NCI-H187 (cell line): Measurements from ENCODE around the gene KLHL30.
"Not testable (repeated sequence)": the region's sequence is repeated elsewhere in the genome, so short reads cannot be mapped to it uniquely, and the experiment has no call there.

ENCODE experiments used
- DNase-seq, 2 experiments: peaks; one replicate each; lab custom pipeline; 2025; lab: John Stamatoyannopoulos, UW

KLHL30 gene

DNA sequence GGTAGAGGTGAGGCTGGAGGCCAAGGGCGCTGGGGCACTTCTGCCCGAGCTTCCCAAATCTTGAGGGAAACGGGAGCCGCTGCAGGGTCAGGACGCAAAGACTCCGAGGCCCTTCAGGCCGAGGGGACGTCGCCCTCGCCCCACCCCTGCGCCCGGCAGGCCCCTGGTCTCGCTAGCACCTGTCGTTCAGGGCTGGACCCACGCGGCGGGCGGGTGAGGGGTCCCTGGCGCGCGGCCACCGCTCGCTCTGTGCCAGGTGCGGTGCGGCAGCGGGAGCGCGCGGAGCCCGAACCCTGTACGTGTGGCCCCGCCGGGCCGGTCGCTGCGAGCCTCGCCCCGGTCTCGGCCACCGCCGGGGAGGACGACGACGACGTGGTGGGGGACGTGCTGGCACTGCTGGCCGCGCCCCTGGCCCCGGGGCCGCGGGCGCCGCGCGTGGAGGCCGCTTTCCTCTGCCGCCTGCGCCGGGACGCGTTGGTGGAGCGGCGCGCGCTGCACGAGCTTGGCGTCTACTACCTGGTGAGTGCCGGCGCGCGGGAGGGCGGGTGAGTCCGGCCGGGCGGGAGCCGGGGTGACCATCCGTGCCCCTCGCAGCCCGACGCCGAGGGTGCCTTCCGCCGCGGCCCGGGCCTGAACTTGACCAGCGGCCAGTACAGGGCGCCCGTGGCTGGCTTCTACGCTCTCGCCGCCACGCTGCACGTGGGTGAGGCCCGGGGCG is 25.2 kb downstream of the KLHL30 start:
- DNase-seq = no peak

DNA sequence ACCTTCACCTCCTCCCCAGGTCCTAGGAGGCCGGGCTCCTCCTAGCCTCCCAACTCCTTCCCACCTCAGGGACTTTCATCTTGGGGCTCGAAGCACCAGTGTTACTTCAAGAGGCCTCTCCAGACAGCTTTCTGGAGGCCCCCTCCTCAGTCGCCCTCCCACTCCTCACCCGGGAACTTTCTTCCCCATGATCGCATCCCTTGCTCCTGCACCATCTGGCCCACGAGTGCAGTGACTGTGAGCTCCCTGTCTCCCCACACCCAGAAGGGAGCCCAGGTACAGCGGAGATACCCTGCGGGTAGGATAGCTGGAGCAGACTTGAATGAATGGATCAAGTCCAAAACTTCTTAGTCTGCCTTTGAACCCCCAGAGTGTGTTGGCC is 26.4 kb downstream of the KLHL30 start:
- no peak for DNase-seq

- no peak for DNase-seq
Observed at GRCh38 chr2:238165288-238165921, 26.9 kb downstream of the KLHL30 start.

DNA sequence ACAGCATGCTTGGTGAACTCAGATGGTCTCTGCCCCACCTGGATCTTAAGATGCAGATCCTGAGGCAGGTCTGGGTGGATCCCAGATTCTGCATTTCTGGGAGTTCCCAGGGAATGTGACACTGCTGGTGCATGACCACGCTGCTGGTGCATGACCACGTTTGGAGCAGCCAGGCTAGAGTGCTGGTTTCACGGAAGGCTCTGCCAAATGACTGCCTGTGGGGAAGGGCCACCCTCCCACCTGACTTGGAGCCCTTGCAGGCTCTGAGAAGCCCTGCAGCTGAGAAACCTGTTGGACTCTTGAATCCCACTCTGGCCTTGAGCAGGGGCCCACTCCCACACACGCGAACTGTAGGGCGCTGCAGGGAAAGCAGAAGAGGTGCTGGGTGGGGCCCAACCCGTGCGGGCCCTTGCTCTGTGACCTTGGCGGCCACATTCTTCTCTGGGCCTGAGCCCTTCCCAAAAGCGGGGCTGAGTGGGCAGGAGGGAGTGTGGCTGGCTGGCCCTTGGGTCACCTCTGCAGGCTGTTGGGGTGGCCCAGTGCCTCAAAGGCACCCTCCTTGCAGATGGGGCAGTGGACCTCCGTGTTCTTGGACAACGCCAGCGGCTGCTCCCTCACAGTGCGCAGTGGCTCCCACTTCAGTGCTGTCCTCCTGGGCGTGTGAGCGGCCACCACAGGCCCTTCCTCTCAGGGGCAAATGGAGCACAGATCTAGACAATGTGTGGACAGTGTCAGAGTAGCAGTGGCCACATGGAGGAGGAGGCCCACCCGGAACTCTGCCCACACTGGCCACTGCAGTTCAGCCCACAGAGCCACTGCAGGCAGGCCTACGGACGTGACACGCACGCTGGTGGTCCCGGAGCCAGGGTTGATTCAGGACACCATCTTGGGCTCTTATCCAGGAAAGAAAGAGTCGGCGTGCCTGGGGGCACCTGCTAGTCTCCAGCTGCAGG is 28.2 kb downstream of the KLHL30 start:
- no peak for DNase-seq

DNA sequence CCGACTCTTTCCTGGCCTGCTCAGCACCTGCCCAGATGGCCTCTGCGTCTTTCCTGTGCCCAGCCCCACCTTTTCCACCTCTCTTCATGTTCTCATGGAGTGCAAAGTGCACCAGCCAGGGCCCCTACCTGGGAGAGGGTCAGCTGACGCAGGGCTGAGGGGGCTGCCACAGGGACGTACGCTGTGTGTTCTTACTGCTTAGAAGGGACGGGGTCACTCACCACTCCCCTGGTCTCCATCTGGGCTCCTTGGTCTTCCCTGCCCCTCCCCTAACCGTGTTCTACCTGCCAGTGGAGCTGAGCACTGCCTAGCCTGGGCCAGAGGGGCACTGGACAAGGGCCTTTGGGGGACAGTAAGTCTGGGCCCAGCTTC is 28.9 kb downstream of the KLHL30 start:
- no peak for DNase-seq

- DNase-seq = no peak
Observed at GRCh38 chr2:238167761-238168160, 29.3 kb downstream of the KLHL30 start.

DNA sequence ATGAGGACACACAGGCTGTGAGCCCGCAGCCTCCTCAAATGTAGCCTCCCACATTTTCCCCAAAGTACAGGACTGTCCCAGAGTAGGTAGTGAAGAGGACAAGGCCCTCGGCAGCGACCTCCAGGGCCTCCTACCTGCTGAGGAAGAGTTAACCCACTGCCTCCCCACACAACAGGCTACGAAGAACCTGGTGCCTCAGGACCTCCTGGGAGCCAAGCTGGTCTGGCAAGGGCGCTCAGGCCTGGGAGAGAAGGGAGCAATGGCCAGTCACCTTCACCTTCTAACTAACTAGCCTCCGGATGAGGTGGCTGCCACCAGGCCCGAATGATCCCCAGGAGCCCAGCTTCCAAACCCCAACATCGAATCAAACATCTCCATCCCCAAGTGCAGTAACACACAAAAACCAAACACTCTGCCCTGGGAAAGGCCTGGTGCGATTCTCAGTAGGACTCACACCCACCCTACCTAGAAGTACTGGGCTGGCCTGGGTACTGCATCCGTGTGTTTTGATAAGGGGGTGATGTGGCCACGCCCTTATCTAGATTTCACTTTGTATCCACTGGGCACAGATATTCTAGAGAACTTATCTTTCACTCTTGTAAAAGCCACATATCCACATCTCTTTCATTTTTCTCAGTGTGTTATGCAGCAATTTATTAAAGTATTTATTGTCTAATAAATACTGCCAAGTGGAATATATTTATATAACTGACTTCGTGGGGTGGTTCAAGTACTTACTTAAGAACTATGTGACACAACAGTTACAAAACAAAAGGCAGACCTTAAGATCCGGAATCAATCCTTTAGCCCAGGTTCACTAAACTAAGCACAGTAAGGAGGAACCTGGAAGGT is 30.0 kb downstream of the KLHL30 start:
- no peak for DNase-seq

DNA sequence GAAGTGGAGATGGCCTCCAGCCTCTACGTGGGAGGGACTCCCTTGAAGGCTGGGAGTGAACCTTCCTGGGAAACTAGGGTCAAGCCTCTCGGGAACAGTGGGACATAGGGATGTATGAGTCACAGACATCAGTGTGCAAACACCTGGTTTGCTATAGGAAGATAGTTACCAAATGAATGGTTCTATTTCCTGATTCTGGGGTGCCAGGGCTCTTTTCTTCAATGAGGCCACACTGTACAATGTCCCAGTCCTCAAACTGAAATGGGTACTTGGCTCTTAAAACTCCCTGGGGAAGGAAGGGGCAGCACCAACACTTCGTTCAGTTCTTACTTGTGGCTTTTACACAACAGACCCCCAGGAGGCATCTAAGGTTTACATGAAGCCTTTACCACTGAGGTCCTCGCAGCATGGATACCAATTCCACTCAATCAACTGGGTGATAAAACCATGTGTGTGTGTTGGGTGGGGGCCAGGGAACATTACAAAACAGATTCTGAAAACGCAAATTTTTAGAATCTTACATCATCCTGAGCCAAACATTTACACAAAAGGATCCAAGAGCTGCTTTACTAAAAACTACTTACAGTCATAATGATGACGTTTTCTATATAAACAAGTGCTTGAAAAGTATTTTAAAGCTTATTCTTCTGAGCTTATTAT is 30.7 kb downstream of the KLHL30 start:
- DNase-seq = no peak

DNA sequence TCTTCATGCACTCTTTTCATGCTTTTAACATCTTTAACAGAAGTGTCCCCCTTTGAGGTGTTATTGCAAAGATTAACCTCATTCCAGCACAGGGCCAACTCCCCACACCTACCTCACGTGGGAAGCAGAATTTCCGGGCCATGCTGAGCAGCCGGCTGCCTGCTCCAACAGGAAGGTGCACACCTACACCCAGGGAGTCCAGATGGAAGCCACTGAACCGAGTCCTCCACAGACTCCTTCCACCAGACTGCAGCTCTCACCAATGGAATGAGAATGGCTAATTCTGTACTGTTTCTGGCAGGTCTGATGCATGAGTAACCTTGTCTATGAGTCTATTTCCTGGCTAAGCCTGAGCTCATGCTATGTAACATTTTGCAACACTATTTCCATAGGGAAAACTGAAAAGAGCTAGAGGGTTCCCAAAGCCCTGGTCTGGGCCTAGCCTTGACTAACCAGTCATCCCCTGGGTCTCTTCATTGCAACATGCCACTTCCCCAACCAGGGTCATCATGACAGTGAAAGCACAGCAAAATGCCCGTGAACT is 31.3 kb downstream of the KLHL30 start:
- no peak for DNase-seq

DNA sequence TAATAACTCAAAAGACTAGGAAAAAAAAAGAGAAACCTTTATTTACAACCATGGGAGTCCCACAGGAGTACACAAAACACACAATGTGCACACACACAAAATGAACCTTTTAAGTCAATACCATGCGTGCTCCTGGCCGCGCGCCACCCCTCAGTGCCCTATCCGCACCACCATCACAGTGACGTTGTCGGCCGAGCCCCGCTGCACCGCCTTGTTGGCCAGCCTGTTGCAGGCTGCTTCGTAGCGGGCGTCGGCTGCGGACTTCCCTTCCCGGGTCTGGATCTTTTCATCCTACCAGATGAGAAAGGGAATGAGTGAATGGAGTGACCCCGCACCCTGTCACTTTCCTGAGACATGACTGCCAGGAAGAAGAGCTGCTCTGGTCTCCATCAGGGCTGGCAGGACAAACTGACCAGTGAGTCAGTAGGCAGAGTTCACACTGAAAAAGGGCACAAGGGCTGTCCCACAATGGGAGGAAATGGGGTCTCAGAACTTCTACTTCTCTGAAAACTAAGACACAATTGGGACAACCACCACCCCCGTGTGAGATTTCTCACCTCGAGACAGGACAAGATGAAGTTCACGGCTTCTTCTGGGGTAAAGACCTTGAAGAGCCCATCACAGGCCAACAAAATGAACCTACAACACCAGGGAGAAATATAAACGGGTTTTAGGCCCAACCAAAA is 32.1 kb downstream of the KLHL30 start:
- DNase-seq = no peak

GRCh38 chr2:238171072-238171431 is 32.6 kb downstream of the KLHL30 start:
- DNase-seq = not testable (repeated sequence)

- DNase-seq = no peak
Observed at GRCh38 chr2:238171575-238172187, 33.2 kb downstream of the KLHL30 start.

DNA sequence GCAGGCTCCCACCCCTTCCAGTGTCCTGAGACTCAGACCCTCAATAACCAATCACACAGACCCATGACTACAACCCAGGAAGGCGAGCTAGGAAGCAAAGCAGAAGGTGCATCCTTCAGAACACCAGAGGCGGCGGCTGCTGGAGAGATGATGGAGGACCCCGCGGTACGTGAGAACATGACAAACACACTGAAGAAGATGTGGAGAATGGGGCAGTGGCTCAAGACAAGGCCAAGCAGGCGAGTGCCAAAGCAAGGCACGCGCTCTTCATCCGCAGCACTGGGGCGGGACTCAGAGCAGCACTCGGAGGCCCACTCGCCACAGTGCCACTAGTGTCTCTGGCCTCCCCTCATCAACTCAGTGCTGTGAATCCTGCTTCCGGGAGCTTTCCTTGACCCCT is 34.0 kb downstream of the KLHL30 start:
- DNase-seq = no peak

- no peak for DNase-seq
Observed at GRCh38 chr2:238173692-238174091, 35.2 kb downstream of the KLHL30 start.

- no peak for DNase-seq
Observed at GRCh38 chr2:238174291-238174690, 35.8 kb downstream of the KLHL30 start.

GRCh38 chr2:238174701-238175100 is 36.2 kb downstream of the KLHL30 start:
- DNase-seq = peak in 1 of 2 experiments; percentile 36

- DNase-seq = no peak
Observed at GRCh38 chr2:238176613-238177012, 38.1 kb downstream of the KLHL30 start.

GRCh38 chr2:238180554-238180953 is 42.1 kb downstream of the KLHL30 start:
- no peak for DNase-seq

DNA sequence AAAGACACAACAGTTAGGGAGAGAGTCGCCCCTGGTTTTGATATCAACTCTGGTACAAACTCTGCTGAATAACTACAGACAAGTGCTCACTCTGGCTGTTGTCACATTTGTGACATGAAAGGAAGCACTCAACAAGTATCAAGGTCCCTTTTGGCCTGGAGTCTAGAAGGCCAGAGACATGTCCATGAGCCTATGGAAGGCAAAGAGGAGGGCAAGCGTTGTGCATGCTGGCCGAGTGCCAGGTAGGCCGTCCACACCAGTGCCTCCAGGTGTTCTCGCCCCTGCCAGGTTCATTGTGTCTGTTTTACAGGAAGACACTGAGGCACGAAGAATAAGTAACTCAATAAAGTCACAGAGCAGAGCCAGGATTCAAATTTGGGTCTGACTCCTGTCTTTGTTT is 43.9 kb downstream of the KLHL30 start:
- no peak for DNase-seq

DNA sequence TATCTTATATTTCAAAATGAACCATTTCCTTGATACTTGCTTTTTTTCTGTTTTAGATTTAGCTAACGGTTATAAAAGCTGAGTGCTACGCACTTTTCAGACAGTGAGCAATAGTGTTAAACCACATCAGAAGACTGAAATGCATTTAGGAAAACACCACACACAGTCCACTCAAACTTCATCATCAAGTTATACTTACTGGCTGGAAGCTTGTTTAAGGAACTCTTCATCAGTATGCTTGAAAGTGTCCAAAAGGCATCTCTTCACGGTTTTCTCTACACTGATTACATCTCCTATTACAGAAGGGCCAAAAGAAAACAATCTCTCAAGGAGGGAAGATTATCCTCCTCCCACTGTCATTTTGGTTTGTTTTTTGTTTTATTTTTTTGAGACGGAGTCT is 45.4 kb downstream of the KLHL30 start:
- no peak for DNase-seq
